C4-2B (cell line): ENCODE results near the gene XPNPEP1.

Source experiments
- CTCF ChIP-seq: fragments of 450-650 bp; conservative IDR thresholded peaks from 2 replicates; pipeline ENCODE4 v1.5.1; 2017; ENCODE audit warnings: mild to moderate bottlenecking
- ZFX ChIP-seq: fragments of 450-650 bp; IDR thresholded peaks from 2 replicates; pipeline ENCODE4 v1.6.1; 2017

- TF ChIP-seq CTCF (no peak), ZFX (no peak)
These were observed 4.1 kb downstream of the XPNPEP1 start for GRCh38 chr10:109919220-109919619.
